Keratinocyte (primary cell): ENCODE data around the gene RETREG3. TPM values are rescaled to one million over a fixed set of nuclear protein-coding genes. Genes with fewer than 3 reads are reported as not detected.

Source experiments
- DNase-seq: peaks from one replicate; pipeline ENCODE4 v3.0.0-alpha.2; 2011; ENCODE audit warnings: low read depth, missing footprints, low spot score
- FAIRE-seq: peaks from 2 replicates; lab custom pipeline; 2011; peaks lifted over from hg19 to GRCh38; lab: Jason Lieb, UNC
- H2AFZ ChIP-seq: 2 replicates; pipeline ENCODE4 v1.6.0; 2012; ENCODE audit warnings: low read length, control low read depth, inconsistent platforms; ENCODE audit not compliant: control insufficient read depth
- H3K27ac ChIP-seq: 2 replicates; pipeline ENCODE4 v1.5.1; 2011; ENCODE audit warnings: low read length; ENCODE audit not compliant: control insufficient read depth, insufficient read depth
- H3K27me3 ChIP-seq: 3 replicates; pipeline ENCODE4 v1.6.0; 2011; ENCODE audit warnings: low read length; ENCODE audit not compliant: control insufficient read depth, insufficient read depth; ENCODE audit errors: extremely low read depth
- H3K36me3 ChIP-seq, 2 experiments: 2 replicates in 1 of 2; 3 replicates in 1 of 2; pipeline ENCODE4 v1.5.1; 2011; ENCODE audit warnings: low read length in 2 of 2, mild to moderate bottlenecking in 1 of 2; ENCODE audit not compliant: control insufficient read depth in 2 of 2, insufficient read depth in 2 of 2; ENCODE audit errors: extremely low read depth in 1 of 2
- H3K4me1 ChIP-seq: 3 replicates; pipeline ENCODE4 v1.5.1; 2011; ENCODE audit warnings: low read length; ENCODE audit not compliant: control insufficient read depth, insufficient read depth; ENCODE audit errors: extremely low read depth
- H3K4me2 ChIP-seq: 3 replicates; pipeline ENCODE4 v1.6.0; 2011; ENCODE audit warnings: low read depth, low read length; ENCODE audit not compliant: control insufficient read depth, insufficient read depth; ENCODE audit errors: extremely low read depth
- H3K4me3 ChIP-seq, 3 experiments: fragments of 200-600 bp in 1 of 3; sonication (generic) in 1 of 3; 2 replicates in 2 of 3; 3 replicates in 1 of 3; pipeline ENCODE4 v1.5.1; 2011 to 2016; ENCODE audit warnings: low read length in 3 of 3, mild to moderate bottlenecking in 3 of 3, control low read depth in 2 of 3, inconsistent platforms in 1 of 3, low read depth in 1 of 3, mixed read lengths in 1 of 3, mixed run types in 1 of 3, moderate library complexity in 1 of 3; ENCODE audit not compliant: control insufficient read depth in 2 of 3, insufficient read depth in 2 of 3; ENCODE audit errors: extremely low read depth in 1 of 3
- H3K79me2 ChIP-seq: 2 replicates; pipeline ENCODE4 v1.6.0; 2012; ENCODE audit warnings: low read length; ENCODE audit not compliant: control insufficient read depth, insufficient read depth
- H3K9ac ChIP-seq: 3 replicates; pipeline ENCODE4 v1.6.0; 2011; ENCODE audit warnings: low read length; ENCODE audit not compliant: control insufficient read depth, insufficient read depth; ENCODE audit errors: extremely low read depth
- H3K9me1 ChIP-seq: 3 replicates; pipeline ENCODE4 v1.6.0; 2011; ENCODE audit warnings: low read length; ENCODE audit not compliant: control insufficient read depth, insufficient read depth; ENCODE audit errors: extremely low read depth
- H3K9me3 ChIP-seq: 2 replicates; pipeline ENCODE4 v1.5.1; 2012; ENCODE audit warnings: low read depth, low read length; ENCODE audit not compliant: control insufficient read depth
- H4K20me1 ChIP-seq: 3 replicates; pipeline ENCODE4 v1.6.0; 2011; ENCODE audit warnings: low read length; ENCODE audit not compliant: control insufficient read depth, insufficient read depth; ENCODE audit errors: extremely low read depth
- CTCF ChIP-seq, 3 experiments: IDR thresholded peaks in 1 of 3; conservative IDR thresholded peaks in 1 of 3; optimal IDR thresholded peaks in 1 of 3; 2 replicates in 2 of 3; 3 replicates in 1 of 3; pipeline versions ENCODE3 to v1.5.1; 2011; ENCODE audit warnings: low read length in 3 of 3, mild to moderate bottlenecking in 3 of 3, moderate library complexity in 2 of 3, control low read depth in 1 of 3, inconsistent platforms in 1 of 3; ENCODE audit not compliant: insufficient read depth in 2 of 3; ENCODE audit errors: extremely low read depth in 1 of 3
- EZH2 ChIP-seq: IDR thresholded peaks from one replicate; pipeline ENCODE4 v1.6.1; 2012; ENCODE audit warnings: inconsistent platforms, mild to moderate bottlenecking, low read length, moderate library complexity
- dilution Hi-C: fragments of 300-500 bp; cut with MboI; formaldehyde crosslinking; loops from one replicate; pipeline ENCODE4 v1.7.0; 2020; ENCODE audit warnings: low sequenced_read_pairs; ENCODE audit not compliant: extremely low pct_ligation_motif_present
- polyA plus RNA-seq, 5 experiments: library from polyadenylated mRNA; depleted of rRNA in 3 of 5; stranded (reverse) in 3 of 5; stranded (forward) in 1 of 5; unstranded in 1 of 5; fragments of >200 nt; gene quantifications; 1 replicate in 1 of 5; 2 replicates in 3 of 5; 3 replicates in 1 of 5; pipeline versions ENCODE4 v1.2.1 to v1.2.3, GENCODE V29; 2011 to 2012; ENCODE audit warnings: missing spikeins in 2 of 5, low read depth in 1 of 5, low replicate concordance in 1 of 5

The RETREG3 gene
- polyA plus RNA-seq, 1 donor (not counting 4 experiments of a cell fraction or from before 2014, with no cell fraction given), result 25.2 TPM

- peak within 1 kb of the TSS; percentile 82 for H3K9ac ChIP-seq
- dilution Hi-C loops, result no loop called here
- peak within 1 kb of the TSS; percentile 59 to 91 (median 66) for H3K4me3 ChIP-seq
- H3K79me2 ChIP-seq, result peaks cover 5% of the 10 kb centered on the region
- peak within 1 kb of the TSS; percentile 99 for H3K4me2 ChIP-seq
- FAIRE-seq (no peak), DNase-seq (no peak)
- TF ChIP-seq EZH2, result no peak
- no peak for TF ChIP-seq CTCF (optimal IDR thresholded peaks at IDR 0.05 in 1 of 3, IDR thresholded peaks at IDR 0.05 in 1 of 3, conservative IDR thresholded peaks at IDR 0.05 in 1 of 3; ENCODE audit: extremely low read depth in 1 of 3, insufficient read depth in 2 of 3, low read length in 3 of 3)
- no peaks in the 10 kb centered on the region for H3K9me3 ChIP-seq
- H3K4me1 ChIP-seq, result peaks cover 21% of the 10 kb centered on the region
- H3K9me1 ChIP-seq, result no peaks in the 10 kb centered on the region
- H2AFZ ChIP-seq, result peak within 1 kb of the TSS; percentile 82
- H3K36me3 ChIP-seq, result peaks cover 0 to 2% of the 10 kb centered on the region in 2 experiments
- no peaks in the 10 kb centered on the region for H3K27me3 ChIP-seq
- H3K27ac ChIP-seq, result peak within 1 kb of the TSS; percentile 27
- H4K20me1 ChIP-seq, result no peaks in the 10 kb centered on the region
These were observed 73.2 kb downstream of the RETREG3 start, which contains the start of gene NAGLU for GRCh38 chr17:42536048-42536371. TSS of gene NAGLU (plus strand) at chr17:42536241. CDS start at chr17:42536273, 32 bp downstream.

GRCh38 chr17:42535155-42536047 lies 73.8 kb downstream of the RETREG3 start:
- DNase-seq (no peak), FAIRE-seq (no peak)
- Histone ChIP-seq H3K4me1 (peaks cover 27% of the 10 kb centered on the region), H3K79me2 (peaks cover 5% of the 10 kb centered on the region), H3K27me3 (no peaks in the 10 kb centered on the region), H3K9ac (peak overlapping the region; percentile 82), H3K4me3 (peak overlapping the region; percentile 57 to 91 (median 59)), H3K27ac (peak overlapping the region; percentile 27), H3K9me3 (no peaks in the 10 kb centered on the region), H4K20me1 (no peaks in the 10 kb centered on the region), H3K36me3 (no peaks in the 10 kb centered on the region), H3K9me1 (no peaks in the 10 kb centered on the region), H2AFZ (peak overlapping the region; percentile 82), H3K4me2 (peak overlapping the region; percentile 99)
- TF ChIP-seq CTCF (optimal IDR thresholded peaks at IDR 0.05 in 1 of 3, IDR thresholded peaks at IDR 0.05 in 1 of 3, conservative IDR thresholded peaks at IDR 0.05 in 1 of 3; ENCODE audit: extremely low read depth in 1 of 3, insufficient read depth in 2 of 3, low read length in 3 of 3), result no peak
- no peak for TF ChIP-seq EZH2
- dilution Hi-C loops, result no loop called here
